Parathyroid adenoma (tissue), 2 donors: ENCODE measurements around the gene KIAA1671.

ENCODE experiments used
- H2AFZ ChIP-seq: fragments of 300-600 bp; sonication (generic); one replicate; pipeline ENCODE4 v1.7.0; 2017; ENCODE audit warnings: antibody characterized with exemption, mild to moderate bottlenecking
- H3K27ac ChIP-seq: fragments of 300-600 bp; sonication (generic); one replicate; pipeline ENCODE4 v1.7.0; 2017
- H3K27me3 ChIP-seq: fragments of 300-600 bp; sonication (generic); one replicate; pipeline ENCODE4 v1.7.0; 2017; ENCODE audit warnings: low read length; ENCODE audit not compliant: control insufficient read depth, insufficient read depth
- H3K36me3 ChIP-seq: fragments of 300-600 bp; sonication (generic); one replicate; pipeline ENCODE4 v1.7.0; 2017; ENCODE audit warnings: low read length; ENCODE audit not compliant: control insufficient read depth, insufficient read depth
- H3K4me1 ChIP-seq: fragments of 300-600 bp; sonication (generic); one replicate; pipeline ENCODE4 v1.7.0; 2017; ENCODE audit warnings: control low read depth
- H3K4me2 ChIP-seq: fragments of 300-600 bp; sonication (generic); one replicate; pipeline ENCODE4 v1.7.0; 2017; ENCODE audit warnings: low read length
- H3K4me3 ChIP-seq: fragments of 300-600 bp; sonication (generic); one replicate; pipeline ENCODE4 v1.7.0; 2017; ENCODE audit warnings: low read depth, low read length
- H3K79me2 ChIP-seq: fragments of 300-600 bp; sonication (generic); one replicate; pipeline ENCODE4 v1.7.0; 2017; ENCODE audit warnings: control low read depth
- H3K9ac ChIP-seq: fragments of 300-600 bp; sonication (generic); one replicate; pipeline ENCODE4 v1.7.0; 2017; ENCODE audit warnings: mild to moderate bottlenecking
- H3K9me3 ChIP-seq: fragments of 300-600 bp; sonication (generic); one replicate; pipeline ENCODE4 v1.7.0; 2017; ENCODE audit warnings: low read length; ENCODE audit not compliant: control insufficient read depth
- TF ChIP-seq, protein P1 (sequence below): fragments of 300-600 bp; sonication (generic); IDR thresholded peaks from one replicate; pipeline ENCODE4 v1.7.0; 2017; ENCODE audit warnings: antibody characterized with exemption, mild to moderate bottlenecking
- donor health status: primary hyperparathyroidism.

The KIAA1671 gene

DNA sequence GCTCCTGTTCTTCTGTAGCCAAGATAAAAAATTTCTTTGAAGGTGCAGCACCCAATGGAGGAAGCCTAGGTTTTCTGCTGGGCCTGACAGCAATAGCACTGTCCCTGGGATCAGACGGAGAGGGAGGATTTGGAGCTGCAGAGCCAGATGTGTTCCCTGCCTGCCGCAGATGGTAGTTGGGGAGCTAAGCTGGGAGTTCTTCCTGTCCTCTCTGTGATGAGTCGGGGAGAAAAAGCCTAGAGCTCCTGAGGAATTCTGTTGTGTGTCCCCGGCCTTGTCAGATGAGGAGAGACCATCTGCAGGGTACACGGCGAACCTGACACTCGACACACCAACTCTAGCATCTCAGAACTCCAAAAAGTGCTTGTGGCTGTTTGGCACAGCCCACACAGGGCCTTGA lies 143.4 kb downstream of the KIAA1671 start:
- Histone ChIP-seq H3K4me1 (no peaks in the 10 kb centered on the region), H3K9me3 (no peaks in the 10 kb centered on the region), H3K4me2 (no peak overlapping the region), H3K27ac (no peak overlapping the region), H3K36me3 (no peaks in the 10 kb centered on the region), H3K27me3 (no peaks in the 10 kb centered on the region), H3K4me3 (no peak overlapping the region), H2AFZ (no peak overlapping the region), H3K9ac (no peak overlapping the region), H3K79me2 (peaks cover 6% of the 10 kb centered on the region)
- TF ChIP-seq, protein P1, sequence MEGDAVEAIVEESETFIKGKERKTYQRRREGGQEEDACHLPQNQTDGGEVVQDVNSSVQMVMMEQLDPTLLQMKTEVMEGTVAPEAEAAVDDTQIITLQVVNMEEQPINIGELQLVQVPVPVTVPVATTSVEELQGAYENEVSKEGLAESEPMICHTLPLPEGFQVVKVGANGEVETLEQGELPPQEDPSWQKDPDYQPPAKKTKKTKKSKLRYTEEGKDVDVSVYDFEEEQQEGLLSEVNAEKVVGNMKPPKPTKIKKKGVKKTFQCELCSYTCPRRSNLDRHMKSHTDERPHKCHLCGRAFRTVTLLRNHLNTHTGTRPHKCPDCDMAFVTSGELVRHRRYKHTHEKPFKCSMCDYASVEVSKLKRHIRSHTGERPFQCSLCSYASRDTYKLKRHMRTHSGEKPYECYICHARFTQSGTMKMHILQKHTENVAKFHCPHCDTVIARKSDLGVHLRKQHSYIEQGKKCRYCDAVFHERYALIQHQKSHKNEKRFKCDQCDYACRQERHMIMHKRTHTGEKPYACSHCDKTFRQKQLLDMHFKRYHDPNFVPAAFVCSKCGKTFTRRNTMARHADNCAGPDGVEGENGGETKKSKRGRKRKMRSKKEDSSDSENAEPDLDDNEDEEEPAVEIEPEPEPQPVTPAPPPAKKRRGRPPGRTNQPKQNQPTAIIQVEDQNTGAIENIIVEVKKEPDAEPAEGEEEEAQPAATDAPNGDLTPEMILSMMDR, result no peak

DNA sequence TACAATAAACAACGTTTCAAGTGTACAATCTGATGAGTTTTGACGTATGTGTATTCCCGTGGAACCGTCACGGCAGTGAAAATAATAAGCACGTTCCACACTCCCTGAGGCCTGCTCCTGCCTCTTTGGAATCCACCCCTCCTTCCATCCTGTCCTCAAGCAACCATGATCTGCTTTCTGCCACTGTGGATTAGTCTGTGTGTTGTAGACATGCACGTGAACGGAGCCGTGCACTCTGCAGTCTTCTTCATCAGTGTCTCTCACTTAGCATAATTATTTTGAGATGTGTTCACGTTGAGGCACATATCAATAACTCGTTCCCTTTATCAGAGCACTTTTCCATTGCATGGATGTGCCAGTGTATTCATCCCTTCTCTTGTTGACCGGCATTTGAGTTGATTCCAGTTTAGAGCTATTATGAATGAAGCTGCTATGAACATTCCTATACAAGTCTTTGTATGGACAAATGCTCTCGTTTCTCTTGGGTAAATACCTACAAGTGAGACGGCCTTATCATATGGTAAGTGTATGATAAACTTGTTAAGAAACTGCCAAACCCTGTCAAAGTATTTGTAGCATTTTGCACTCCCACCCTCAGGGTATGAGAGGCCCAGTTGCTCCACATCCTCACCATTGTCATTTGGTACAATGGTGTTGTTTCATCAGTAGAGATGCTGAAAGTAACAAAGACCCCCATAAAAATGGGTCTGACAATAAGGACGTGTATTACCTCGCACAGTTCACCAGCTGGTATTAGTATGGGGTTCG lies 144.3 kb downstream of the KIAA1671 start:
- no peak overlapping the region for H3K4me3 ChIP-seq
- TF ChIP-seq, protein P1, result no peak
- no peak overlapping the region for H2AFZ ChIP-seq
- H3K9ac ChIP-seq, result no peak overlapping the region
- no peak overlapping the region for H3K27ac ChIP-seq
- H3K4me1 ChIP-seq, result no peaks in the 10 kb centered on the region
- H3K36me3 ChIP-seq, result no peaks in the 10 kb centered on the region
- peaks cover 3% of the 10 kb centered on the region for H3K79me2 ChIP-seq
- H3K4me2 ChIP-seq, result no peak overlapping the region
- H3K9me3 ChIP-seq, result no peaks in the 10 kb centered on the region
- H3K27me3 ChIP-seq, result no peaks in the 10 kb centered on the region

DNA sequence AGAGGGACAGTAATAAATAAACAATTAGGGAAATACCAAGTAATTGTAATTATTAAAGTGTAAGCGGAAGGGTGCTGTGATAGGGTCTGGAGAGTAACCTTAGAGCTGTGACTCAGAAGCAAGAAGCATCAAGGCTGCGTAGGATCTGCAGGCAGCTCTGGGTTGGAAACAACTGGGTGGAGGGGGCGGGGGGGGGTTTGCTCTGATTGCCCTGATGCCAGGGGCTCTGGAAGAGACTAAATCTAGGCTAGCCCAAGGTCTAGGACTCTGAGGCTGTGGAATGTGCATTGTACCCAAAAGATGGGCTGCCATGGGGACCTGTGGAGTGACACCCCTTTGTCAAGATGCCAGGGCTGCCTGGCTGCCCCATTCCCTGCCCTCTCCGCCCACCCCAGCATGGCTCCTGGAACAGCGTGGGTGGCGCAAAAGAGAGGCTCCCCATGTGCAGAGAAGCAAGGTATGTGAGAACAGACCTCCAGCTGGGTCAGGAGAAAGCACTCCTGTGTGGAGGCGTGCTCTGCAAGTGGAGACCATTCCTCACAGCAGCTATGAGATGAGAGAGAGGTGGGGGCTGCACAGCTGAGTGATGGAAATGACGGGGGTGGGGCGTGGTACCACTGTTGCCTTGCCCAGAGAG lies 146.0 kb downstream of the KIAA1671 start:
- no peaks in the 10 kb centered on the region for H3K4me1 ChIP-seq
- H3K9ac ChIP-seq, result no peak overlapping the region
- no peaks in the 10 kb centered on the region for H3K27me3 ChIP-seq
- H3K4me3 ChIP-seq, result no peak overlapping the region
- no peak overlapping the region for H3K4me2 ChIP-seq
- H2AFZ ChIP-seq, result no peak overlapping the region
- no peak overlapping the region for H3K27ac ChIP-seq
- TF ChIP-seq, protein P1, result no peak
- no peaks in the 10 kb centered on the region for H3K36me3 ChIP-seq
- H3K9me3 ChIP-seq, result no peaks in the 10 kb centered on the region
- H3K79me2 ChIP-seq, result no peaks in the 10 kb centered on the region

DNA sequence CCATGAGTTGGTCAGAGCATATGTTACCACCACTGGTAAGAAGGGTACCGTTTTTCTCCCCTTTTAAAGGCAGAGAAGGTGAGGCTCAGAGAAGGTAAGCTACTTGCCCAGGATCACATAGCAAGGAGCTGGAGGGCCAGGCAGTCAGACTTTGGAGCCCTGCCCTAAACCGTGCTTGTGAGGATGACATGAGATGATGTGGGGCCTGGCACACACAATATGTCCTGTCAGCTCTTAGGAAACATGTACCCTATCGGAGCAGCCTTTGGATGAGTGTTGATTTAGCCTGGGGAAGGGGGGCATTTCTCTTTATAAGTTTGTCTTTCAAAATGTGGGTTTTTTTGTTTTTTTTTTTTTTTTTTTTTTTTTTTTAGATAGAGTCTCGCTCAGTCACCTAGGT lies 146.7 kb downstream of the KIAA1671 start:
- H3K36me3 ChIP-seq, result no peaks in the 10 kb centered on the region
- H3K79me2 ChIP-seq, result no peaks in the 10 kb centered on the region
- no peak overlapping the region for H3K4me3 ChIP-seq
- H3K9me3 ChIP-seq, result no peaks in the 10 kb centered on the region
- H3K27me3 ChIP-seq, result no peaks in the 10 kb centered on the region
- TF ChIP-seq, protein P1, result no peak
- H3K9ac ChIP-seq, result no peak overlapping the region
- no peaks in the 10 kb centered on the region for H3K4me1 ChIP-seq
- no peak overlapping the region for H3K27ac ChIP-seq
- no peak overlapping the region for H2AFZ ChIP-seq
- H3K4me2 ChIP-seq, result no peak overlapping the region
